Suppressor macrophage (primary cell): ENCODE data around the gene TVP23C.

Experiments used
- DNase-seq, 4 experiments: peaks; one replicate each; pipeline ENCODE4 v3.0.0-alpha.2; 2020 to 2022

The TVP23C gene

GRCh38 chr17:15462976-15463772 lies 100.1 kb downstream of the TVP23C start:
- no peak for DNase-seq

DNA sequence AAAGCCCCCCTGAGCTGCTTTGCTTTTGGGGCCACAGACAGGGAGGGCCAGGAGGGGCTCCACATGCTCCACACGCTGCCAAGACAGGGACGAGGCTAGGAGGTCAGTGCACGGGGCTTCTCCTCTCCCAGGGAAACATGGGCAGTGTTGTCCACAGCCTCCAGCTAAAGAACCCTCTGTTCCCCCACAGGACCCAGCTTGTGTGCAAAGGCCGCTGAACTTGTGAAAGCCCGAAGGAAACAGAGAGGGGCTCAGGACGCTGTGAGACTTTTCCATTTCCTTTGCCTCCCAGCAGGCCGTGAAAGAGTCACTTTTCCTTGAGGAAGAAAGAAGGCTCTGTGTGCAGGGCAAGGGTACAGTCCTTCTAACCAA lies 105.6 kb downstream of the TVP23C start:
- no peak for DNase-seq

DNA sequence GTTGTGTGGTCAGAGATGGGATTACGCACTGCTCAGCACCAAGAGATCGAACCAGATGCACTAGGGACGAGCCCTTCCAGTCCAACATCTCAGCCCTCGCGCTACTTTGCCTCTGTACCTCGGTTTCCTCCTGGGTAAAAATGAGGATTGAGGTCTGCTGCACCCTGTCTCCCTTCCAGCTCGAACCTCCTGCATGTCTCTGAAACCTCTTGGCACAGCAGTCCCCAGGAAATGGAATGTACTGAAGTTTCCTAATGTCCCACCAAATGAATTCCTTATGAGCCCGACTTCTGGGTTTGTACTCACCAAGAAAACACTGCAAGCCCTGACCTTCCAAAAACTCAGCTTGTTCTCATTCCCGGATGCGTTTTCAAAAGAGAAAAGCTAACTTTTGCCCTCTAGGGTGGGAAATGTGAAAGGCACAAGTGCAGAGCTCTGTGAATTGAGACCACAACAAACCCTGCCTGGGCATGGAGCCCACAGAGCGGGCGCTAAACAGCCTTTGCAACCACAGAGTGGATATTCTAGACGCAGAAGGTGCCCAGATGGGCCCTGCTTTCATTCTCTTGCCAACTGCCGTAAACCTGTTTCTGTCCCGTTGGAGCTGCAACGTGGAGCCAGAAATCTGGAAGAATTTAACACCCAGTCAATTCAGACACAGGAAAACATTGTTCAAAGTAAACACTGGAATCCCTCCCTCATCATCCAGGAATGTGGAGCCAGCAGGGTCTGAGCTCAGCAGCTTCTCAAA lies 106.1 kb downstream of the TVP23C start:
- DNase-seq = no peak

DNA sequence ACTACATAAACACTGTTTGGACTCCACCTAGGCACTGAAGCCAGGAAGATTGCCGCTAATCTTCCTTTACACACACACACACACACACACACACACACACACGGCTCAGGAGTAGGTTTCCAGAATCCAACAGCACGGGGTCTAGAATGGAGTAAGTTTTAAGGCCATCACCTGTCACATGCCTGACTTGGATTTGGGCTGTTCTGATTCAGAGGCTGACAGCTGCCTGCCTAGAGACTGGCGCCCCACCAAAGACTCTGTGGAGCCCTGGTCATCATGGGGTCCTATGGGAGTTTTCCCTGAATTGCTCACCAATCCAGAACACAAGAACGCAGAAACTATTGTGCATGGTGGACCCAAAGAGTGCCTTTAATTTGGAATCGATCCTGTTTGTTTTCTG lies 106.8 kb downstream of the TVP23C start:
- DNase-seq = no peak

GRCh38 chr17:15454346-15454745 lies 108.9 kb downstream of the TVP23C start:
- DNase-seq = no peak

DNA sequence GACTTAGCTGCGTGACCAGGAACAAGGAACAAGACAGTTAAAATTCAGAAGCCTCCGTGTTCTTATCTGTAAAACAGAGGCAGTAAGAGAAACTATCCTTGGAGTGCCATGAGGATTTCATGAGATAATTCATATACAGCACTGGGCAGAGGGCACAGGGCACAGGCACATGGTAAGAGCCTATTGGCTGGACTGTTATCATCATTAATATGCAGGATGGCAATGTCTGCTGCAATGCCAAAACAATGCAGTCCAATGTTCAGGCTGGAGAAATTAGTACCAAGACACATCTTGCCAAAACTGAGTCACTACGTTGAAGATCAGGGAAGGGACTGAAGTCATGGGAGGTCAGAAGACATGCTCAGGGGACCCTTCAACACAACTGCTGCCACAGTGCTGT lies 109.5 kb downstream of the TVP23C start:
- no peak for DNase-seq

DNA sequence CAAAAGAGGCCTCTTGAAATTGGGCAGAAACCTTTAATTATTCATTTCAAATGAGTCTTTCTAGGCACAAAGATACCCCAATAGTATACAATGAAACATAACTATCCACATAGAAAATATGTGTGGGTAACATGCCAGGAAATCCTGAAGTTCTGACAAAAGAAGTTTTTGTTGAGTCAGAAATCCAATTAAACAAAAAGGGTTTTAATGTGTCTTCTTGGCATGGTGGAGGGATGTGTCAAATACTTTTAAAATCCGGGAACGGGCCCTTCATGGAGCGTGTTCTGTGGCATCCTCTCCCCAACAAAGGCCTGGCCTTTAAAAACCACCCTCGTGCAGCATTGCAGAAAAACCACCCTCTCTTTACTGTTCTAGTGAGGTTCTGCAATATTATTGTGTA lies 110.0 kb downstream of the TVP23C start:
- no peak for DNase-seq

DNA sequence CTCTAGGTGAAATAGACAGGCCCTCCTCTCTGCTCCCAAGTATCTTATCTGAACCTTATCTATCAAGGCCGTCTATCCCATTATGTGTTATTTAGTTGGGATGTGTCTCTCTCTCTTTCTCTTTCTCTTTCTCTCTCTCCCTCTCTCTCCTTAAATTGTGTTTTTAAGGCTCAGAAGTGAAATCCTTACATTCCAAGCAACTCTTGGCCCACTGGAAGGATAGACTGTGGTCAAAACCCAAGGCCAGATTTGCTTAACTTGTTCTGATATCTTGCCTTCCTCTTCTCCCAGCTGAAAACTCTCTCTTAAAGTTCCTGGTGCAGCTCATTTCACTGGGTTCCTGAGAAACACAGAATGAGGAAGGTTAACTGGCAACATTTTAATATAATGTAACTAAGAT lies 110.5 kb downstream of the TVP23C start:
- DNase-seq = peak in 1 of 4 experiments; percentile 10
